Measurements from ENCODE around the gene ANKRD40. TPM values are rescaled to one million over a fixed set of nuclear protein-coding genes. Genes with fewer than 3 reads are reported as not detected.

The ANKRD40 gene
- total RNA-seq, 4 donors from 2014 or later = 18.7 to 30.8 (median 24.2) TPM

- intact Hi-C loops (cut with DNase I; ENCODE audit: low total_unique reads) = no loop called here
- H3K27ac ChIP-seq = no peak overlapping the region
- WGBS, 2 donors (ENCODE audit: low coverage in 1 of 2) = 85% methylated on average over 10 of the region's 10 CpGs; no CpG with 5 or more reads in 1 of the 2 donors
- no peaks in the 10 kb centered on the region for H3K9me3 ChIP-seq
- DNase-seq = no peak
- H3K4me3 ChIP-seq = no peak overlapping the region
- in situ Hi-C loops (cut with MboI; ENCODE audit: low pct_ligation_motif_present in 1 of 4, low pct_unique_long_range_greater_than_20kb in 1 of 4, low sequenced_read_pairs in 3 of 4) = no loop called here
- H3K36me3 ChIP-seq = no peaks in the 10 kb centered on the region
- no peaks in the 10 kb centered on the region for H3K27me3 ChIP-seq
- TF ChIP-seq CTCF (IDR thresholded peaks at IDR 0.05) = no peak
- no peak for TF ChIP-seq POLR2A (IDR thresholded peaks at IDR 0.05)
- TF ChIP-seq EP300 (IDR thresholded peaks at IDR 0.05; ENCODE audit: low read depth) = no peak
- no peak for TF ChIP-seq POLR2AphosphoS5 (IDR thresholded peaks at IDR 0.05)
- H3K4me1 ChIP-seq = peaks cover 28 to 37% (median 35%) of the 10 kb centered on the region in 4 donors
These were observed 43.8 kb downstream of the ANKRD40 start for GRCh38 chr17:50663812-50664374.

- intact Hi-C loops (cut with DNase I; ENCODE audit: low total_unique reads) (no loop called here), in situ Hi-C loops (cut with MboI; ENCODE audit: low pct_ligation_motif_present in 1 of 4, low pct_unique_long_range_greater_than_20kb in 1 of 4, low sequenced_read_pairs in 3 of 4) (no loop called here)
- TF ChIP-seq CTCF (IDR thresholded peaks at IDR 0.05) (no peak), EP300 (IDR thresholded peaks at IDR 0.05; ENCODE audit: low read depth) (no peak), POLR2A (IDR thresholded peaks at IDR 0.05) (no peak), POLR2AphosphoS5 (IDR thresholded peaks at IDR 0.05) (no peak)
- Histone ChIP-seq H3K9me3 (no peaks in the 10 kb centered on the region), H3K4me3 (no peak overlapping the region), H3K27me3 (no peaks in the 10 kb centered on the region), H3K27ac (peak overlapping the region; percentile 75 to 81 (median 80)), H3K4me1 (peaks cover 31 to 49% (median 42%) of the 10 kb centered on the region in 4 donors), H3K36me3 (no peaks in the 10 kb centered on the region)
- 87 to 100% methylated on average over 2 to 9 of the region's 9 CpGs for WGBS, 2 donors (ENCODE audit: low coverage in 1 of 2)
- no peak for DNase-seq
These were observed 45.0 kb downstream of the ANKRD40 start for GRCh38 chr17:50662632-50663225.

- in situ Hi-C loops (cut with MboI; ENCODE audit: low pct_ligation_motif_present in 1 of 4, low pct_unique_long_range_greater_than_20kb in 1 of 4, low sequenced_read_pairs in 3 of 4) = no loop called here
- H3K9me3 ChIP-seq = no peaks in the 10 kb centered on the region
- H3K36me3 ChIP-seq = no peaks in the 10 kb centered on the region
- WGBS, 2 donors (ENCODE audit: low coverage in 1 of 2) = 13 to 16% methylated on average over 5 to 9 of the region's 9 CpGs
- TF ChIP-seq POLR2A (IDR thresholded peaks at IDR 0.05) = peak; percentile 16
- no peak for TF ChIP-seq CTCF (IDR thresholded peaks at IDR 0.05)
- TF ChIP-seq POLR2AphosphoS5 (IDR thresholded peaks at IDR 0.05) = peak; percentile 71 to 85 (median 72)
- no peak for TF ChIP-seq EP300 (IDR thresholded peaks at IDR 0.05; ENCODE audit: low read depth)
- H3K27me3 ChIP-seq = no peaks in the 10 kb centered on the region
- intact Hi-C loops (cut with DNase I; ENCODE audit: low total_unique reads) = no loop called here
- DNase-seq = peak; percentile 90
- no peak overlapping the region for H3K4me3 ChIP-seq
- peak overlapping the region; percentile 75 to 81 (median 80) for H3K27ac ChIP-seq
- H3K4me1 ChIP-seq = peaks cover 31 to 57% (median 48%) of the 10 kb centered on the region in 4 donors
These were observed 45.8 kb downstream of the ANKRD40 start for GRCh38 chr17:50661795-50662391.

- H3K9me3 ChIP-seq = no peaks in the 10 kb centered on the region
- H3K4me3 ChIP-seq = no peak overlapping the region
- no peaks in the 10 kb centered on the region for H3K36me3 ChIP-seq
- H3K4me1 ChIP-seq = peaks cover 31 to 62% (median 50%) of the 10 kb centered on the region in 4 donors
- H3K27me3 ChIP-seq = no peaks in the 10 kb centered on the region
- 75% methylated on average over 5 of the region's 5 CpGs; no CpG with 5 or more reads in 1 of the 2 donors for WGBS, 2 donors (ENCODE audit: low coverage in 1 of 2)
- no peak for TF ChIP-seq EP300 (IDR thresholded peaks at IDR 0.05; ENCODE audit: low read depth)
- no peak for TF ChIP-seq POLR2A (IDR thresholded peaks at IDR 0.05)
- TF ChIP-seq CTCF (IDR thresholded peaks at IDR 0.05) = no peak
- TF ChIP-seq POLR2AphosphoS5 (IDR thresholded peaks at IDR 0.05) = no peak
- intact Hi-C loops (cut with DNase I; ENCODE audit: low total_unique reads) = no loop called here
- DNase-seq = no peak
- in situ Hi-C loops (cut with MboI; ENCODE audit: low pct_ligation_motif_present in 1 of 4, low pct_unique_long_range_greater_than_20kb in 1 of 4, low sequenced_read_pairs in 3 of 4) = no loop called here
- peak overlapping the region; percentile 75 to 81 (median 80) for H3K27ac ChIP-seq
These were observed 46.4 kb downstream of the ANKRD40 start for GRCh38 chr17:50661348-50661747.

Data from transverse colon (tissue), 4 donors.